ENCODE measurements around the gene PARL.

Gene PARL, protein sequence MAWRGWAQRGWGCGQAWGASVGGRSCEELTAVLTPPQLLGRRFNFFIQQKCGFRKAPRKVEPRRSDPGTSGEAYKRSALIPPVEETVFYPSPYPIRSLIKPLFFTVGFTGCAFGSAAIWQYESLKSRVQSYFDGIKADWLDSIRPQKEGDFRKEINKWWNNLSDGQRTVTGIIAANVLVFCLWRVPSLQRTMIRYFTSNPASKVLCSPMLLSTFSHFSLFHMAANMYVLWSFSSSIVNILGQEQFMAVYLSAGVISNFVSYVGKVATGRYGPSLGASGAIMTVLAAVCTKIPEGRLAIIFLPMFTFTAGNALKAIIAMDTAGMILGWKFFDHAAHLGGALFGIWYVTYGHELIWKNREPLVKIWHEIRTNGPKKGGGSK

DNA sequence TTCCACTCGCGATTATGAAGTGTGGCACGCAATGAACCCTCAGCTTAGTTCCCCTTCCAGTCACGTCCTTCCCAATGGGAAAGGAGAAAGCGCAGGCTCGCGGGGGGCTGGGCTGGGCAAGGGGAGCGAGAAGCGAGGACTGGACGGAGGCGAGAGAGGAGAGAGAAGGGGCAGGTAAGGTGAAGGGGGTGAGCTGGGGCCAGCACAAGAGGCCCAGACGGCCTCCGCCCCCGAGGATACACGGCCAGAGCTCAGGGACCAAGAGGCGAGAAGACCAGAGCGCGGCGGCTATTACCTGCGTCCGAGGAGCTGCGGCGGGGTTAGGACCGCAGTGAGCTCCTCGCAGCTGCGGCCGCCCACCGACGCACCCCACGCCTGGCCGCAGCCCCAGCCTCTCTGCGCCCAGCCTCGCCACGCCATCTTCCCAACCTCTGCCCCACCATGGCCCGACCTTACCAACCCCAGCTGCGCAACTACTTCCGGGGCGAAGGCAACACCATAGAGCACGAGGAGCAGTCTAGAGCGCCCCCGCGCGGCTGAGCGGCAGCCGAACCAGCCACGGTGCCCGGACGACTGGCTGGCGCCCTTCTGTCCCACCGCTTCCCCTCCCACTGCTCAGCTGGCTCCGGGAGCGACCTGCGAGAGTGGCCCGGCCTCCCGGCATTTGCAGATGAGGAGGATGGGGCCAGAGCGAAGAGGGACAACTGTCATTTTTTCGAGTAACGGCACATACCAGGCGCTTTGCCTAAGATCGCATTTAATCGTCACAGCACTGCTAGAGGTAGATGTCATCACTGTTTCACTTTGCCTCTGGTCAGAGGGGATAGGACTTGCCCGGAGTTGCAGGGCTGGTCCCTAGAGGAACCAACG, at the start of gene PARL:
Gene PARL, minus strand, starts transcription at position 454 of the 870 bp plus-strand sequence. Its CDS starts 34 bp downstream, at position 420.
- H3K4me3 ChIP-seq: peak within 1 kb of the TSS; percentile 82 to 99 (median 86)
- H3K27ac ChIP-seq: peak within 1 kb of the TSS; percentile 78 to 95 (median 89)

- Histone ChIP-seq H3K27ac (no peak overlapping the region), H3K4me3 (no peak overlapping the region)
These were observed 48.5 kb upstream of the PARL start for GRCh38 chr3:183933160-183933559.

DNA sequence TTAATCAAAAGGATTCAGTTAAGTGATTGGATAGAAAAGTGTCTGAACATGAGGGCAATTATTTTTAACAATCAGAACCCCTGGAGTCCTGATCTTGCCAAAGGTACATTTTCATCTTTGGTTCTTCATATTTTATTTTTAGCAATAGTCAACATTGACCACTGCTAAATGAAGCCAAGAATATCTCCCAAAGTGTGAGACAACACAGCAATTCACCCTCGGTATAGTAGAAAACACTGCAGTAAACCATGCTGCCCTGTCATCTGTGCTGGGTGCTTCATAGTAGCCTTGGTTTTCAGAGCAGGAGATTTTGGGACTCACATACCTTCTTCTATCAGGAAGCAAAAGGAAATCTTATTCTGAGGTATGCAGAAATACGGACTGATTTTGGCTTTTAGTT, 47.2 kb upstream of the PARL start:
- Histone ChIP-seq H3K27ac (no peak overlapping the region), H3K4me3 (no peak overlapping the region)

DNA sequence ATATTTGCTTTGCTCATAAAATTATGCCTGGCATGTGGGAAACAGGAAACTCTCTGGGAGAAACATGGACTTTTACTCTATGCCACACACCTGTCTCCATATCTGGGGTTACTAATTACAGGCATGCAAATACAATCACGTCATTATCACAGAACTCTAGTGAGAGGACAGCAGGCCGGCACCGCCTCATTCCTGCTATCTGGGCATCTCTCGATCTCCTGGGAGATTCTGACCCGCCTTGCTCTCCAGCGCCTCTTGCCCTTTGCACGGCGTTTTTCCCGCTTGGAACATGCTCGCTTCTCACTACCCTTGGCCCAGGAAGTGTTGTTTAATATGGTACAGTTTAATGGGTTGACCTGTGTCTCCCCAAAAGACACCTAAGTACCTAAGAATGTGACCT, 45.4 kb upstream of the PARL start:
- no peak overlapping the region for H3K27ac ChIP-seq
- H3K4me3 ChIP-seq: no peak overlapping the region

DNA sequence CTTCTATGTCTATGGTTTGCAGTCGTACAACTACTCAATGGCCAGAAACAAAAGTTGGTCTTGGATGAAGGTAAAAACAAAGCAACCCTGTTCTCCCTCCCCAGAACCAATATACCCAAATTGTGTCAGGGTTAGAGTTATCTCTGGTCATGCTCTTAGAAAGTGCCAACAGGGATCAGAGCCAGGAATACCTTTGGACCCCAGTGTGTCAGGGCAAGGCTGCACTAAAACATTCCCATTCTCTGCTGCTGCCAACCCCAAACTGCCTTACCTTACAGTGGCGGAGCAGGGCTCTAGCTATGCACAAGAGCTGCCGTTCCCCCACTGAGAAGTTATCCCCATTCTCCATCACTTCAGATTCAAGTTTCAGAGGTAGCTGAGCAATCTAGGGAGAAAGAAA, 42.4 kb upstream of the PARL start:
- H3K27ac ChIP-seq: no peak overlapping the region
- H3K4me3 ChIP-seq: no peak overlapping the region

DNA sequence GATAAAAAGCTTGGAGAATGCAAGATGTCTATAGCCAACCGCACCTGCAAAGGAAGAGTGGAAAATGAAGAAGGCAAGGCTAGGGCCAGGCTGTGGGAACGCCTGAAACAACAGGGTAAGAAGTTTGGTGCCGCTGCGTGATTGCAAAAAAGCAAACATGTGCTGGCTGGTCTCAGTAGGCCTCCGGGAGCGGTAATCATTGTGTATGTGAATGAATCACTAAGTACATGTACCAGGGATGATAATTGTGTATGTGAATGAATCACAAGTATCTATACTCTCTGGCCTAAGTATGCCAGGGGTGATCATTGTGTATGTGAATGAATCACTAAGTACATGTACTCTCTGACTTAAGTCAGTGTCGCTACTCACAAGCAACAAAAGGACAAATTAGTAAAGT, 40.3 kb upstream of the PARL start:
- no peak overlapping the region for H3K4me3 ChIP-seq
- H3K27ac ChIP-seq: peak overlapping the region in 4 of 21 experiments; percentile 16 to 43 (median 28)

GRCh38 chr3:183924543-183924942, 39.9 kb upstream of the PARL start:
- no peak overlapping the region for H3K4me3 ChIP-seq
- H3K27ac ChIP-seq: peak overlapping the region in 5 of 21 experiments; percentile 14 to 47 (median 34)

DNA sequence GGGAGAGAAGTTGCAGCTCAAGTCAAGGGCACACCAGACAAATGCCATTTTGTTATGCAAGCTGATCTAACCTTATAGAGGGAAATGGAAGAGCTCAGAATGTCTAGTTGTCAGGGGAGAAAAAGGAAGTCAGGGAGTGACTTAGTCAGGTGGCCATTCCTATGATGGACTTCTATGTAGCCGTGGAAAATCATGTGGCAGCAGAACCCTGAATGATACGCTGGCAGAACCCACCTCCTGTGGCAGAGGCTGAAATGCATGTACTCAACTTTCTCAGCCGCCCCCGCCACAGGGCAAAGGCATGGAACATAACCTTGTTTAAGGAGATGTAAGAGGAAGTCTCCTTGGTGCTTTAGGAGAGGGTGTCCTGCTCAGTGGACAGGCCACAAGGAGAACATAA, 37.7 kb upstream of the PARL start:
- H3K4me3 ChIP-seq: no peak overlapping the region
- no peak overlapping the region for H3K27ac ChIP-seq

DNA sequence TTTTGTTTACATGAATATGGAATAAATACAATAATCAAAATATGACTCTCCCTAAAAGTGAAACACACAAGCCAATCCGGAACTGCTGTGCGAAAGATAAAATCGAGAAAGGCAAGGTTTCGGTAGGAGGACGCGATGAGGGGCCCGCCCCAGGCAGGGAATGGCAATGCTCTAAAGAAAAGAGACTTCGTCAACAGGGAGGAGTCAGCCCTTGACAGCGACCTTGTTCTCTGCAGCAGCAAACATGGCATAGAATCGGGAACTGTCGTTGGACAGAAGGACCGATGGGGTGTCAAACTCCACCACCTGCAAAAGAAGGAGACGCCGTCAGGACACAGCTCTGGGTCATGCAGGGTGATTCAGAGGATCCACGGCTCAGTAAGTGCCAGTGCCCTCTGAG, 36.4 kb upstream of the PARL start:
- H3K4me3 ChIP-seq: no peak overlapping the region
- H3K27ac ChIP-seq: no peak overlapping the region

DNA sequence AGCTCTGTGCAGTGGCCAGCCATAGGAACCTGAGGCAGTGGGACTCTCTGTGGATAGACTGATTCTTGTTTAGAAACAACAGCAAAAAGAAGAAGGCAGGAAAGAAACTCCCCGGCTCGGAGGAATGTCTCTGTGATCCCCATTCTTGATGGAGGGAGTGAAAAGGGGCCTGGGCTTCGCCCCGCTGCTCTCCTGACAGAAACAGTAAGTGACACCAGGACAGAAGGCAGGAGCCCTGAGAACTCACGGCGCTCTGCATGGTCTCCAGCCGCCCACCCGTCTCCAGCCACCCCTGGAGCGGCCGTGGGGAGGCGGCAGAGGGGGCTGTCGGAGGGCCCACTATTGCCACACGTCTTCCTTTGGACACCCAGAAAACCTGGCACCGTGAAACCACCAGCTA, 35.7 kb upstream of the PARL start:
- Histone ChIP-seq H3K4me3 (no peak overlapping the region), H3K27ac (no peak overlapping the region)

- Histone ChIP-seq H3K27ac (no peak overlapping the region), H3K4me3 (no peak overlapping the region)
These were observed 33.5 kb upstream of the PARL start for GRCh38 chr3:183918178-183918577.

- no peak overlapping the region for H3K4me3 ChIP-seq
- no peak overlapping the region for H3K27ac ChIP-seq
These were observed 33.1 kb upstream of the PARL start for GRCh38 chr3:183917776-183918175.

GRCh38 chr3:183914856-183915255, 30.2 kb upstream of the PARL start:
- Histone ChIP-seq H3K27ac (no peak overlapping the region), H3K4me3 (no peak overlapping the region)

DNA sequence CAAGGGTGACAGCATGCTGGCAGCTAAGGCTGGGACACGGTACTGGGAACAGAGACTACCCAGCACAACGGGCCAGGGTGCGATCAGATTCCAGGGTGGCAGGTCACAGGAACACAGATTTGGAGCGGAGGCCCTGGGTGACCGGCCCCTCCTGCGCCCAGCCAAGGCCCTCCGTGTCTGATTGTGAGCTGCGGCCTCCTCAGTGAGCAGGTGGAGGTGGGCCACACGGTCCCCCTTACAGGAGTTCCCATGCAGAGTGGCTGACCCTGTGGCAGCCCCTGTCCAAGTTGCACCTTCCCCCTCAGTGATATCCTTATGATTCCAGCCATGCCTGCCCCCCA, 28.9 kb upstream of the PARL start:
- H3K27ac ChIP-seq: no peak overlapping the region

DNA sequence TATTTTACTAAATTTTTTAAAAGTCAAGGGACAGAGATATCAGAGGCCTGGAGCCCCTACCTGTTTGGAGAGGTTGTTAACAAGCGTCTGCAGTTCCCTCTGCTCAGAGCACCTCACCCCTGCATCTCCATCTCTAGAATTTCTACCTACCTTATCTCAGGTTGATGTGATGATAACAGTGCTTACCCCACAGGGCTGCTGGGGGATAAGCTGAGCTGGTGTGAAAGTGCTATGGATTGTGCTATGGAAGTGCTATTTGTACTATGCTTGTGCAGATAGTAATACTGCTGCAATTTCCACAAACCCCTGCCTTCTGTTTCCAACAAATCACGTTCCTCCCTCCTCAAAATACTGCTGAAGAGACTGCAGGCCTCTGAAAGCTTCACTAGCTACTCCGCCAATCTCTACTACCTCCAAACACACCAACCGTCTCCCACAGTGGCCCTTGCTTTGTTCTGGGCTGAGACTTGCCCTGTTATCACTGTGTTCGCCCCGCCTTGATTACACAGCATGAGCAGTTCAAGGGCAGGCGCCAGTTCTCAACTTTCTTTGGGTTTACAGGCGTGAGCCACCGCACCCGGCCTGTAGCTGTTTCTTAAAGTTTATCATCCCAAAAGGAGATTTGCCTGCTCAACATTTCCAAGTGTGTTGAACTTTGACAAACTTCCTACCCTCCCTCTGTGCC, 28.4 kb upstream of the PARL start:
- Histone ChIP-seq H3K4me3 (no peak overlapping the region), H3K27ac (no peak overlapping the region)

More for the DNA sequence above, 28.9 kb upstream of the PARL start:
- H3K4me3 ChIP-seq: no peak overlapping the region

GRCh38 chr3:183911763-183912506, 27.3 kb upstream of the PARL start:
- H3K27ac ChIP-seq: no peak overlapping the region
- H3K4me3 ChIP-seq: no peak overlapping the region

DNA sequence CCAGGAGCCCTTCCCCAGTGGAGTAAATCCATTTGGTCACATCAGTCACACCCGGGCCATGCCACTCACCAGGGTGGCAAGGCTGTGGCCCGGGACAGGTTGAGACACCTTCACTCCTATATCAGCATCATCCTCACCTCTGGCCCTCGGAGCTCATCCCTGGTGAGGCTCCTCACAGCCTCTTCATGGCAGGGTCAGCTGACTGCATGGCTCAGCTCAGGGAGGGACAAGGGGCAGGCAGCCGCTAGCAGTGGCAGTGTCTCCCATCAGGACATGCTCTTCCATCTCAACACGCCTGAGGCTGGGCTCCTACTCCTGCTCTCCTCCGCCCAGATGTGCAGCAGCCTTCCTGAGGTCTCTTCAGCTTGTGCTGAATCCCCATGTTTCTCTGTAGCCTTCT, 26.4 kb upstream of the PARL start:
- Histone ChIP-seq H3K27ac (no peak overlapping the region), H3K4me3 (no peak overlapping the region)

- no peak overlapping the region for H3K27ac ChIP-seq
- H3K4me3 ChIP-seq: no peak overlapping the region
These were observed 24.4 kb upstream of the PARL start for GRCh38 chr3:183909030-183909600.

DNA sequence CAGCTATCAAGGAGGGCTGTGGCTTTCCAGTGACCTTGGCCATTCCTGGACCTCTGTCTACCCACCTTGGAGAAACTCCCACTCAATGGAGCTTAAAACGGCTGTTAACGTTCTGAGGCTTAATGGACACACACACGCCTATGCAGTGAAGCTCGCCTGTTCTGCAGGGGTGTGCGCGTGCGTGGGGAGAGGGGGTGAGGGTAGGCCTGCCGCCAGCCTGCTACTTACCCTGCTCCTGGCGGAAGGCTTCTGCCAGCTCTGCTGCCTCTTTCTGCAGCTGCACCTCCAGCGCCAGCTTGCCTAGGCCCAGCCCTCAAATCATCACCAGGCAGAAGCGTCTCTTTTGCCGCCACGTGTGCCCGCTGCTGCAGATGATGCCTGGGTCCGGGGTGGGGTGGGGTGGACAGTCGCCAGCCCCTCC, 23.2 kb upstream of the PARL start:
- Histone ChIP-seq H3K27ac (no peak overlapping the region), H3K4me3 (no peak overlapping the region)
